ENCODE measurements around the gene ZDHHC11B.
A peak's percentile ranks its signal among the peaks of the same experiment; 100 is the strongest.
"Not testable (repeated sequence)": the region's sequence is repeated elsewhere in the genome, so short reads cannot be mapped to it uniquely, and the experiment has no call there.

The ZDHHC11B gene

GRCh38 chr5:785181-785705, 714 bp upstream of the ZDHHC11B start:
- DNase-seq, result not testable (repeated sequence)
- peak; percentile 1 for ATAC-seq

DNA sequence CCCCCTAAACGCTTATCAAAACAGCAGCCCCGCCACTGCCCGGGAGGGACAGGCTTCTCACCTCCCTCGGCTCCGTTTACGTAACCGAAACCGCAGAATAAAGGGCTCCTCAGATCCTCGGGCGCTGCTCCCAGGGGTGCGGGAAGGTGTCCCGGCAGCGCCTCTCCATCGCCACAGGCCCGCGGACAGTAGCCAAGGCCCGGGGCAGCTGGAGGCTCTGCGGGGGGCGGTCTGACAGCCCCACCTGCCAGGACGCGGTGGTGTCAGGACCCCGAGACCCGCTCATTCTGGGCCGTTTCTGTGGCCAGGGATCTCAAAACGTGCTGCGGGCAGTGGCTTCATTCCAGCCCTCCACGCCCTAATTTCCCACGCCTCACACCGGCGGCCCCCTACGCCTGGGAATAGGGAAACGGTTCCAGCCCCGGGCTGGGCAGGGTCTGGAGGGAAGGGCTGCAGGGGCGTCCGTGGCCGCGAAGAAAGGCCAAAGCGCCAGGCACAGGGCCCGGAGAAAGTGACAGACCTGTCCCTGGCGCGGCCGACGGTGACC, 575 bp downstream of the ZDHHC11B start:
- ATAC-seq, result peak; percentile 1
- not testable (repeated sequence) for DNase-seq

- ATAC-seq, result peak; percentile 33
- not testable (repeated sequence) for DNase-seq
These were observed 1.3 kb downstream of the ZDHHC11B start for GRCh38 chr5:783049-783802.

GRCh38 chr5:782356-782755, 2.2 kb downstream of the ZDHHC11B start:
- DNase-seq, ATAC-seq: not testable (repeated sequence)

DNA sequence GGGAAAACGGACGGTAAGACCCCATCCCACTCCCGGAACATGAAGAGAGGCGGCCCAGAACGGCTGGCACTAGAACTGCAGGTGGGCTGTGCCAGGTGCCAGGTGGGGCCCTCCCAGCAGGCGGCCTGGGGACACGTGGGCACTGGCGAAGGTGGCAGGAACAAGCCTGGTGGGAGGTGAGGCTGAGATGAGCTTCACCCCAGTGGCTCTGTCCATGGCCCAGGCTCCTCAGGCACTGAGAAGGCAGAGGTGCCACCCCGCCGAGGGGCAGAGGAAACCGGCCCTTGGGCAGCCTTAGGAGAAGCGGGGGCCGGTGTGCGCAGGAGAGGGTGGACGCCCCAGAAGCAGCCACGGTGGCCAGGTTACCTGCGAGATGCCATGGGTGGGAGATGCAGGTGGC, 4.0 kb downstream of the ZDHHC11B start:
- DNase-seq, ATAC-seq: not testable (repeated sequence)

- not testable (repeated sequence) for DNase-seq, ATAC-seq
These were observed 5.6 kb downstream of the ZDHHC11B start for GRCh38 chr5:778967-779366.

GRCh38 chr5:778421-778820, 6.1 kb downstream of the ZDHHC11B start:
- ATAC-seq, DNase-seq: not testable (repeated sequence)

DNA sequence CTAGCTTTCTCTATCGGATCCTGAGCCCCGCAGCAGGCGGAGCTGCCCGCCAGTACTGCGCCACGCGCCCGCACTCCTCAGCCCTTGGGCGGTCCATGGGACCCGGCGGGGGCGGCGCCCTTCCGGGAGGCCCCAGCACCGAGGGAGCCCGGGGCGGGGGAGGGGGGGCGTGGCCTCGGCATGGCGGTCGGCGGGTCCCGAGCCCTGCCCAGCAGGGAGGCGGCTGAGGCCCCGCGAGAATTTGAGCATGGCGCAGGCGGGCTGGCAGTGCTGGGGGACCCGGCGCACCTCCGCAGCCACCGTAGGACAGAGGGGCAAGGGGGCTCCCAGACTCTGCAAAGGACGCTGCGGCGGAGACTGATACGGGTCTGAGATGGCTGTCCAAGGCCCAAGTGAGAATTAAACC, 6.8 kb downstream of the ZDHHC11B start:
- DNase-seq (no peak), ATAC-seq (no peak)

- no peak for ATAC-seq
- DNase-seq, result no peak
These were observed 7.4 kb downstream of the ZDHHC11B start for GRCh38 chr5:776862-777711.

- DNase-seq (no peak), ATAC-seq (no peak)
These were observed 8.3 kb downstream of the ZDHHC11B start for GRCh38 chr5:775961-776861.

- not testable (repeated sequence) for DNase-seq, ATAC-seq
These were observed 9.0 kb downstream of the ZDHHC11B start for GRCh38 chr5:775595-775960.

GRCh38 chr5:774854-775505, 9.5 kb downstream of the ZDHHC11B start:
- DNase-seq, ATAC-seq: not testable (repeated sequence)

GRCh38 chr5:774304-774703, 10.2 kb downstream of the ZDHHC11B start:
- ATAC-seq, DNase-seq: not testable (repeated sequence)

DNA sequence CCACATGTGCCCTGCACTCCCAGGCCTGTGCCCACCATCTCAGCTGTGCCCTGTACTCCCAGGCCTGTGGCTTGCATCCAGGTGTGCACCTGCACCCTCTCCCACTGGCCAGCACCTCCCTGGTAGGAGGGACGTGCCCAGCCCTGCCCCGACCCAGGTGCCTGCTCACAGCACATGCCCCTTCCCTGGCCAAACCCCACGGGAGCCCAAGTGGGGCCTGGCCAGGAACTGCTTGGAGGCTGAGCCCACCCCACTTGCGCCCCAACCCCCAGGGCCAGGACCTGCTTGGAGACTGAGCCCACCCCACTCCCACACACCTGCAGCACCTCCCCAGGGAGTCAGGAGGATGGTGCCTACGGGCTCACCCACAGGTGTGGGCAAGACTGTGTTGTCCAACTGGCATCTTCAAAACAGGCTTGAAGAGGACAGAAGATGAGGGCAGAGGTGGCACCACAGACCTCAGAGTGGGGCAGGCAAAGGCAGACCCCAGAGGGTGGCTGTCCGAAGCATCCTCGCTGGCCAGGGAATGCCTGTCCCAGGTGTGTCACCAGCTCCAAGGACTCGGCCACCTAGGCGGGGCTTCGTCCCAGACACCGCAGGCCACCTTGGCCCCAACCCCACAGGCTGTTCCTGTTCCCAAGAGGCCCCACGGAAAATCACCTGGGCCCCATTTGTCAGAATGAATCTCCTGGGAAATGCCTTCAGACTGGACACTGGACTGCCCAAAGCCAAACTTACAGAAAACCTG, 10.8 kb downstream of the ZDHHC11B start:
- ATAC-seq, result peak; percentile 4

DNA sequence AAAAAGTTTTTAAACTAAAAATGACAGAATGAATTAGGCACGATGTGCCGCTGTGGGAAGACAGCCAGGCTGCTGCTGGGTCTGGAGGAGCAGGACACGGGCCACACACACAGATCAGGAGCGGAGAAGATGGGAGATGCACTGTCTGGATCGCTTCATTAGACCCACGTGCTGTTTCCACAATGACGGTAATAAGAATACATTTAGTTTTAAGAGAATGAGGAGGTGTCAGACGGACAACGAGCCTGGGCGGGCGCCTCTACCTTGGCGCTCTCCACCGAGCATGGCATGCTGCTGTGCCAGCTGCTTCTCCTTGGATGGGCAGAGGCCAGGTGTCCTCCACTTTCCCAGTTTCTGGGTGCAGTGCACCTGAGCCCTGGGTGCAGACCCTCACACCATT, 11.6 kb downstream of the ZDHHC11B start:
- not testable (repeated sequence) for DNase-seq, ATAC-seq

More for the DNA sequence above, 10.8 kb downstream of the ZDHHC11B start:
- no peak for DNase-seq

DNA sequence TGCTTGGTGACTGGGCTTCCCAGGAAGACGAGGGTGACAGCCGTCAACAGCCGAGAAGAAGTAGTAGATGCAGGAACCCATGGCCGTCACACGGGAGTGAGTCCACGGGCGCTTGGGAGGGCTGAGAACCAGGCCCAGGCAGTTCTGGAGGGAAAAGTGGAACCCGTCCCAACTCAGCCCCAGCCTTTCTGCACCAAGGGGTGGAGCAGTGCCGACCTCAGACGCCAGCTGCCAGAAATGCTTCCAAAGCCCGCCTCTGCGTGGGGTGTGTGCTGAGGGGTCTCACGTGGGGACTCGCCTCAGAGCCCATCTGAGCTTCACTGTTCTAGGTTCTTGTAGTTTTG, 12.0 kb downstream of the ZDHHC11B start:
- DNase-seq, ATAC-seq: not testable (repeated sequence)

- ATAC-seq, DNase-seq: not testable (repeated sequence)
These were observed 12.5 kb downstream of the ZDHHC11B start for GRCh38 chr5:771841-772546.

DNA sequence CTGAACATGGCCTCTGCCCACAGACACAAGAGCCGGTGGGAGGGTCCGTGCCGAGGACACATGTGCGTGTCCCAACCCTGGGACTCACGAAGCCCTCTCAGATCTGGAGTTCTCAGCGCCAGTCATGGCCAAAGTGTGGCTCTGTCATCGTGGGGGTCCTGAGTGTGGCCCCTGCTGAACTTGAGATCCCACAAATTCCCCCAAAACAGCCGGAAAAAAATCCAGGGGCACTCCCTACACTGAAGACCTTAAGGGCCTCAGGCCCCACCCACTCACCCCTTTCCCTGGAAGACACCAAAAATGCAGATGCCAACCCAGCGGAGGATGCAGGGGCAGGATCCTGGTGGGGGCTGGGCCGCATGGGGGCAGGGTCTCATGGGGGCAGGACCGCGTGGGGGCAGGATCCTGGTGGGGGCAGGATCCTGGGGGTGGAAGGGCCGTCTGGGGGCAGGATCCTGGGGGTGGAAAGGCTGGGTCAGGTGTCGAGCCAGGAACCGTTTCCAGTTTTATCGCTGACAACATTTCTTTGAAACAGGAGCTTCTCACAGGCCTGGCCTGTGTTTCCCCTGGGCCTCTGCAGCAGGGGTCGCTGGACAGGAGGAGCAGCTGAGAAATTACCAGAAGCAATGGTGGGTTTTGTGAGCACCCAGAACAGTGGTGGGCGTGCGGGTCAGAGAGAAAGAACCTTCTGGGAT, 13.3 kb downstream of the ZDHHC11B start:
- ATAC-seq, DNase-seq: not testable (repeated sequence)

GRCh38 chr5:770585-770984, 13.9 kb downstream of the ZDHHC11B start:
- not testable (repeated sequence) for ATAC-seq, DNase-seq

Measured in stimulated activated naive CD8-positive, alpha-beta T cell treated with anti-CD3 and anti-CD28 coated beads, Interleukin-15, Interleukin-2, amounts not matched to agents 100 U/mL and 50 U/mL, for 24 hours (primary cell).